Measurements from ENCODE around the gene ULK1.

The ULK1 gene

GRCh38 chr12:131921866-131922769, 27.7 kb downstream of the ULK1 start:
- DNase-seq: no peak

- no peak for DNase-seq
Observed at GRCh38 chr12:131922772-131923171, 28.4 kb downstream of the ULK1 start.

GRCh38 chr12:131923260-131923659, 28.8 kb downstream of the ULK1 start:
- DNase-seq: no peak

GRCh38 chr12:131927110-131928079, 33.0 kb downstream of the ULK1 start:
- no peak for DNase-seq

- no peak for DNase-seq
Observed at GRCh38 chr12:131928080-131928710, 33.8 kb downstream of the ULK1 start.

GRCh38 chr12:131928711-131929580, 34.5 kb downstream of the ULK1 start, which contains the start of gene PUS1:
Gene PUS1 (plus strand): TSS chr12:131929276. CDS start chr12:131929723, 447 bp downstream.
- DNase-seq: peak; percentile 15

GRCh38 chr12:131929581-131930456, 35.4 kb downstream of the ULK1 start:
- no peak for DNase-seq

- no peak for DNase-seq
Observed at GRCh38 chr12:131930510-131930909, 36.1 kb downstream of the ULK1 start.

- DNase-seq: no peak
Observed at GRCh38 chr12:131933387-131933786, 39.0 kb downstream of the ULK1 start.

- no peak for DNase-seq
Observed at GRCh38 chr12:131934535-131934934, 40.1 kb downstream of the ULK1 start.

GRCh38 chr12:131938082-131938481, 43.7 kb downstream of the ULK1 start:
- DNase-seq: no peak

GRCh38 chr12:131939007-131939406, 44.6 kb downstream of the ULK1 start:
- DNase-seq: no peak

DNA sequence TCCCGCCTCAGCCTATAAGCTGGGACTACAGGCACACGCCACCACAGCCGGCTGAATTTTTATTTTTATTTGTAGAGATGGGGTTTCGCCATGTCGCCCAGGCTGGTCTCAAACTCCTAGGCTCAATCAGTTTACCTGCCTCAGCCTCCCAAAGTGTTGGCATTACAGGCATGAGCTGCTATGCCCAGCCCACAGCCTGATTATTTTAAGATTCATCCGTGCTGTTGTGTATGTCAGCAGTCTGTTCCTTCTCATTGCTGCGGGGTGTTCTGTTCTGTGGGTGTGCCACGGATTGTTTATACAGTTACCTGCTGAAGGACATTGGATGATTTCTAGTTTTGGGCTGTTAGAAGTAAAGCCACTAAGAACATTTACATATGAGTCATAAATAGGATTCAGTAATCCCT, 45.7 kb downstream of the ULK1 start:
- no peak for DNase-seq

GRCh38 chr12:131941116-131941986, 46.9 kb downstream of the ULK1 start:
- DNase-seq: no peak

GRCh38 chr12:131941987-131942341, 47.5 kb downstream of the ULK1 start:
- no peak for DNase-seq

DNA sequence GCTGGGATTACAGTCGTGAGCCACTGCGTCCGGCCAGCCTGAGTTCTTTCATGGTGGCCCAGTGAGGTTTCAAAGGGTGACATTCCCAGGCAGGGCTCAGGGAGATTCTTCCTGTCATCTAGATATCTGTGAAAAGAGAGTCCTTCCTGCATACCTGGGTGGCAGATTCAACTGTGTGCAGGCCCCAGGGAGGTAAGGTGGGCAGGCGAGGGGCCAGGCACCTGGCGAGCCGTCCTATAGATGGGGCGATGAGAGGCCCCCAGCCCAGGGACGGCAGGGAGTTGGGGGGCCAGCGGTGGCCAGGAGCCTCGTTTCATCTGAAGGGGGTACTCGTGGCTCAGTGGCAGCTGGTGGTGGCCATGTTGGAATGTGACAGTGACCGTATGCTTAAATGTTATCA, 48.2 kb downstream of the ULK1 start:
- no peak for DNase-seq

DNA sequence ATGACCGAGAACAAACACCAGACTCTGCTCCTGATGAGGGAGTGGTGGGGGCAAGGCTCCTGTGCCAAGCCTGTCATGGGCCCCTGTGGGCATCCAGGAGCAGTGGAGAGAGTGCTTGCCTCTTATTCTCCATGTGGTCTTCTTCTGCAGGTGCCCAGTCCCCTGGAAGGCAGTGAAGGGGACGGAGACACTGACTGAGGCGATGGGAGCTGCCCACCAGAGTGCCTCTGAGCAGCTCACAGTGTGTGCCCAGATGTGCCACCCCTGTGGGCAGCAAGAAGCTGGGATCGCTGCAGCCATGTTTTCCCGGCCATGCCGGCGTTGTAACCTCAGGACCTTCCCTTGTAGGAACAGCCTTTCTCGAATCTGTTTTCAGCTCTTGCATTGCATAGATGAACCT, 49.0 kb downstream of the ULK1 start:
- DNase-seq: no peak

- DNase-seq: no peak
Observed at GRCh38 chr12:131943876-131944275, 49.5 kb downstream of the ULK1 start.

- DNase-seq: no peak
Observed at GRCh38 chr12:131944601-131945251, 50.3 kb downstream of the ULK1 start.
